AG04450 (cell line): Measurements from ENCODE around the gene IQSEC3. TPM values are rescaled to one million over a fixed set of nuclear protein-coding genes. Genes with fewer than 3 reads are reported as not detected.
"Not testable (repeated sequence)": the region's sequence is repeated elsewhere in the genome, so short reads cannot be mapped to it uniquely, and the experiment has no call there.

ENCODE experiments used
- CTCF ChIA-PET: fragments of 300-600, 350-600 bp; formaldehyde crosslinking; extraction: SDS; loops from one replicate; lab custom pipeline; 2022; ENCODE audit warnings: antibody characterized with exemption, inconsistent platforms; lab: Charles Lee
- POLR2A ChIA-PET: fragments of 350-600 bp; formaldehyde crosslinking; extraction: SDS; loops from one replicate; lab custom pipeline; 2021; ENCODE audit warnings: antibody characterized with exemption, inconsistent platforms; lab: Yijun Ruan, JAX
- DNase-seq: peaks from one replicate; pipeline ENCODE4 v3.0.0-alpha.2; 2011; ENCODE audit warnings: low read depth, low spot score
- H3K27ac ChIP-seq: one replicate; pipeline ENCODE4 v1.5.1; 2012; ENCODE audit warnings: low read depth, low read length, control low read depth
- H3K27me3 ChIP-seq: one replicate; pipeline ENCODE4 v1.6.0; 2012; ENCODE audit warnings: low read length; ENCODE audit not compliant: control insufficient read depth, insufficient read depth
- H3K4me3 ChIP-seq: 2 replicates; pipeline ENCODE4 v1.5.1; 2011; ENCODE audit warnings: mild to moderate bottlenecking, low read depth, low read length, control low read depth
- H3K9me3 ChIP-seq: 2 replicates; pipeline ENCODE4 v1.5.1; 2012; ENCODE audit warnings: low read length; ENCODE audit not compliant: control insufficient read depth, insufficient read depth
- CTCF ChIP-seq: IDR thresholded peaks from 2 replicates; pipeline ENCODE4 v1.5.1; 2011; ENCODE audit warnings: low read depth, low read length, control low read depth, inconsistent platforms
- polyA plus RNA-seq: library from polyadenylated mRNA; depleted of rRNA; stranded (reverse); fragments of >200 nt; gene quantifications from 2 replicates; pipeline ENCODE4 v1.2.3, GENCODE V29; 2011

IQSEC3 gene
- polyA plus RNA-seq, 1 experiment, result 0.47 TPM

DNA sequence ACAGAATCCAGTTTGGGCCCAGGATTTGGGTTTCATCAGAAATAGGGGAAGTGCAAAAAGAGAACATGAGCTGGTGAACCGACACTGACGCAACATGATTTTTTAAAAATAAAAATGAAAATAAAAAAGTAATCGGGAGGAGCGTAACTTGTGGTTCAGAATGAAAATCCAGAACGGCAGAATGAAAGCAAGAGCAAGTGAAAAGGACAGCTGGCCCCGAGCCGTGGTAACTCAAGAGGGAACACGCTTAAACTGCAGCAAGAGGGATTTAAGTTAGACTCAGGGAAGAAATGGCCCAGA is 145.8 kb downstream of the IQSEC3 start:
- H3K27ac ChIP-seq, result no peak overlapping the region
- no peak for DNase-seq
- POLR2A ChIA-PET, result no interaction called here
- CTCF ChIA-PET, result no interaction called here
- no peak for TF ChIP-seq CTCF
- no peak overlapping the region for H3K4me3 ChIP-seq
- no peaks in the 10 kb centered on the region for H3K9me3 ChIP-seq
- H3K27me3 ChIP-seq, result peaks cover 62% of the 10 kb centered on the region

- POLR2A ChIA-PET, result no interaction called here
- DNase-seq, result no peak
- Histone ChIP-seq H3K4me3 (no peak overlapping the region), H3K27me3 (peaks cover 59% of the 10 kb centered on the region), H3K9me3 (no peaks in the 10 kb centered on the region), H3K27ac (no peak overlapping the region)
- CTCF ChIA-PET, result no interaction called here
- TF ChIP-seq CTCF, result no peak
Observed at GRCh38 chr12:212715-213526, 146.4 kb downstream of the IQSEC3 start.

DNA sequence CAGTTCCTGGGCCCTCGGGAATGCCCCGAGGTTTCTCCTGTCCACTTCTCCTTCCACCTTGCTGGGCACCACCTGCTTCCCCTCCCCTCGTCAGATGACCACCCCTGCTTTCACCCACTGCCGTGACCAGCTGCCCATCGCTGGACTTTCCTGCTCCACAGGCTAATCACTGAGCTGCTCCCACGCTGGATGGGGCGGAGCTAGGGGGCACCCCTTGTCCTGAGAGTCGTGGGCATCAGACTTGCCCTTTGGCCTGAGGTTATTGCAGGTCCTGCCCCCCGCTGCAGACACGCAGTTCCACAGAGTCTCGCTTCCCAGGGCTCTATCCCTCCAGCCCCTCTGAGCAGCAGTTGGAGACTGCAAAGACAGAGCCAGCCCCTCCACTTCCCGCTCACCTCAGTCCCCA is 147.0 kb downstream of the IQSEC3 start:
- CTCF ChIA-PET, result no interaction called here
- Histone ChIP-seq H3K27me3 (peaks cover 62% of the 10 kb centered on the region), H3K4me3 (no peak overlapping the region), H3K27ac (no peak overlapping the region), H3K9me3 (no peaks in the 10 kb centered on the region)
- no peak for DNase-seq
- no peak for TF ChIP-seq CTCF
- POLR2A ChIA-PET, result no interaction called here

DNA sequence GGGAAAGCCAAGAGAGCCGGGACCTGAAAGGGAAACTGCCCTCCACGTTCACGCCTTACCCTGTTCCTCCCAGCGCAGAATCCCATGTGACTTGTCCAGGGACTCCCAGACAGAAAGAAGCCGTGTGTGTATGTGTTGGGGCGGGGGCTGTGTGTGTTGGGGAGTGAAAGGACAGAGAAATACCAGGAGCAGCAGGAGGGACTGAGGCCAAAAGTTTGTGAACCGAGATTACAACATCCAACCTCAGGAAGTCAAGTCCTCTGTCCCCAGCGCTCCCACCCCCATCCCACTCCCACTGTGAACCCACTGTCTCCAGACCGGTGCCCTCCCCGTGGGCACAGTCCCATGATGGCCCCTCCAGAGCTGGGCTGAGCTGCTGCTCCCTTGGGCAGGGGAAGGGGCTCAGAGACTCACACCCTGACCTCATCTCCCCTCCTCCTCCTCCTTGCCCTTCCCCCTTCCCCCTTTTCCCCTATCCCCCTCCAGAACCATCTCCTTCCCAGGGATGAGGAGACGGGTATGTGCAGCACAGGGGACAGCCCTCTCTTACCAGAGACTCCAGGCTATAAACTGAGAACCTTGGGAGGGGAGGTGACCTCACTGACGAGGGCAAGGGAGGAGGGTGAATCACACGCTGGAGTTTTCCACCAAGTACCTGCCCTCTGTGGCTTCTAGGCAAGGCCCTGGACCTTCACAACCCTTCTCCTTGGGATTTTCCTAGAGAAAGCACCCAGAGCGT is 147.6 kb downstream of the IQSEC3 start, which contains the start of gene SLC6A12:
Gene SLC6A12 (minus strand): TSS at position 155 of the 739 bp plus-strand sequence. CDS start 4,171 bp downstream, outside the sequence.
- H3K27ac ChIP-seq, result no peak within 1 kb of the TSS
- CTCF ChIA-PET, result no interaction called here
- POLR2A ChIA-PET, result no interaction called here
- H3K9me3 ChIP-seq, result no peaks in the 10 kb centered on the region
- peaks cover 57% of the 10 kb centered on the region for H3K27me3 ChIP-seq
- no peak for TF ChIP-seq CTCF
- H3K4me3 ChIP-seq, result no peak within 1 kb of the TSS
- DNase-seq, result no peak

DNA sequence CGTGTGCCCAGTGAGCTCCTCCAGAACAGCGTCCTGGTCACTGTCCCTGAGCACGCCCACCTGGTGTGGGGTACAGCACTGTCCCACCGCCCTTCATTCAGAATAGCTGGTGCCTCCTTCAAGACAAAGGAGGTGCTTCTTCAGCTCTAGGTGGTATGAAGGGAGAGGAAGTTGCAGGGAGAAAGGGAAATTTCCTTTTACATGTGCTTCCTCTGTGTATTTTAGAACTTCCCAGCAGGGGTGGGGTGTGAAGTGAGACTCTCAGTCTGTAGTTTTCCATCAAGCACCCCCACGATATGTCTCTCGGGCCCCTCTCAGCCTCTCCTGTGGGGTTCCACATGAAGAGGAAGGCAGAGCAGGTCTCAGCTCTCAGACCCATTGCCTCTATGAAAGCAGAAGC is 148.5 kb downstream of the IQSEC3 start:
- TF ChIP-seq CTCF, result no peak
- ChIA-PET POLR2A (no interaction called here), CTCF (no interaction called here)
- no peak for DNase-seq
- H3K27me3 ChIP-seq, result peaks cover 49% of the 10 kb centered on the region
- no peaks in the 10 kb centered on the region for H3K9me3 ChIP-seq
- H3K4me3 ChIP-seq, result no peak overlapping the region
- H3K27ac ChIP-seq, result no peak overlapping the region

- DNase-seq, H3K4me3 ChIP-seq, POLR2A ChIA-PET, CTCF ChIA-PET, H3K9me3 ChIP-seq, H3K27ac ChIP-seq: not testable (repeated sequence)
- peaks cover 45% of the 10 kb centered on the region for H3K27me3 ChIP-seq
Observed at GRCh38 chr12:217029-217428, 150.5 kb downstream of the IQSEC3 start.
